Lower leg skin (tissue), 4 donors: ENCODE results near the gene CD209. TPM values are rescaled to one million over a fixed set of nuclear protein-coding genes. Genes with fewer than 3 reads are reported as not detected.

Source experiments
- DNase-seq, 2 donors: peaks; one replicate each; pipeline ENCODE4 v3.0.0-alpha.2; 2019; ENCODE audit warnings: low spot score in 2 of 2
- H3K4me3 ChIP-seq: fragments of 200-600 bp; sonication (generic); 2 replicates; pipeline ENCODE4 v1.5.1; 2017; ENCODE audit warnings: mild to moderate bottlenecking, low read depth; ENCODE audit not compliant: poor library complexity, severe bottlenecking
- CTCF ChIP-seq, 3 donors: fragments of 450-650 bp; IDR thresholded peaks; one replicate each; pipeline ENCODE4 v1.5.1; 2016; ENCODE audit warnings: antibody characterized with exemption in 3 of 3, mild to moderate bottlenecking in 3 of 3, moderate library complexity in 2 of 3
- POLR2A ChIP-seq, 2 donors: fragments of 450-650 bp; IDR thresholded peaks; one replicate each; pipeline ENCODE4 v1.6.1; 2016 to 2017; ENCODE audit warnings: antibody characterized with exemption in 2 of 2, mild to moderate bottlenecking in 1 of 2, moderate library complexity in 1 of 2
- WGBS, 2 donors: methylation state at CpG; one replicate each; pipeline ENCODE4 v1.1.5; 2018; 5-methylcytosine and 5-hydroxymethylcytosine counted together
- intact Hi-C: fragments of 100-400 bp; cut with DNase I; formaldehyde crosslinking; loops from one replicate; pipeline ENCODE4 v1.15.0; 2023; ENCODE audit warnings: low total_unique reads
- total RNA-seq, 4 donors: library from RNA; depleted of rRNA; stranded (reverse); fragments of >200 nt; gene quantifications; one replicate each; pipeline ENCODE4 v1.1.0, GENCODE V29; 2016

CD209 gene
- total RNA-seq, 4 donors from 2014 or later = 0.55 to 2.1 (median 1.4) TPM

GRCh38 chr19:7742991-7743390 is 4.3 kb downstream of the CD209 start:
- 55 to 60% methylated on average over 11 of the region's 11 CpGs for WGBS, 2 donors
- no peak for DNase-seq
- intact Hi-C loops = no loop called here
- no peak overlapping the region for H3K4me3 ChIP-seq
- TF ChIP-seq POLR2A (IDR thresholded peaks at IDR 0.05) (no peak), CTCF (IDR thresholded peaks at IDR 0.05) (no peak)

- no peak for TF ChIP-seq POLR2A (IDR thresholded peaks at IDR 0.05)
- no peak for TF ChIP-seq CTCF (IDR thresholded peaks at IDR 0.05)
- H3K4me3 ChIP-seq = no peak overlapping the region
- intact Hi-C loops = no loop called here
- no peak for DNase-seq
- WGBS, 2 donors = 50 to 57% methylated on average over 2 of the region's 2 CpGs
Observed at GRCh38 chr19:7742575-7742974, 4.8 kb downstream of the CD209 start.

GRCh38 chr19:7740682-7741054 is 6.7 kb downstream of the CD209 start:
- no peak overlapping the region for H3K4me3 ChIP-seq
- 65 to 71% methylated on average over 6 of the region's 6 CpGs for WGBS, 2 donors

GRCh38 chr19:7739801-7740681 is 7.3 kb downstream of the CD209 start:
- TF ChIP-seq POLR2A (IDR thresholded peaks at IDR 0.05) (no peak), CTCF (IDR thresholded peaks at IDR 0.05) (no peak)
- DNase-seq = no peak
- no peak overlapping the region for H3K4me3 ChIP-seq
- WGBS, 2 donors = 78 to 80% methylated on average over 19 of the region's 19 CpGs
- intact Hi-C loops = no loop called here

More at GRCh38 chr19:7740682-7741054, 6.7 kb downstream of the CD209 start:
- TF ChIP-seq POLR2A (IDR thresholded peaks at IDR 0.05) (no peak), CTCF (IDR thresholded peaks at IDR 0.05) (no peak)
- intact Hi-C loops = no loop called here
- DNase-seq = no peak

GRCh38 chr19:7739211-7739755 is 8.1 kb downstream of the CD209 start:
- WGBS, 2 donors = 39 to 46% methylated on average over 2 of the region's 2 CpGs
- DNase-seq = no peak
- TF ChIP-seq CTCF (IDR thresholded peaks at IDR 0.05) (no peak), POLR2A (IDR thresholded peaks at IDR 0.05) (no peak)
- intact Hi-C loops = no loop called here
- H3K4me3 ChIP-seq = no peak overlapping the region
